HepG2 (cell line): Measurements from ENCODE around the gene ZMIZ1. TPM values are rescaled to one million over a fixed set of nuclear protein-coding genes. Genes with fewer than 3 reads are reported as not detected.

Experiments used
- ATRX ChIP-seq: sonication (generic); formaldehyde crosslinking; IDR thresholded peaks from 2 replicates; pipeline ENCODE4 v1.4.0; 2020; ENCODE audit warnings: missing genetic modification reagents, borderline replicate concordance
- ETV6 ChIP-seq: sonication (generic); formaldehyde crosslinking; conservative IDR thresholded peaks from 2 replicates; pipeline ENCODE4 v1.4.0; 2020; ENCODE audit warnings: missing genetic modification reagents
- HNRNPK ChIP-seq: fragments of 200-400 bp; formaldehyde crosslinking; IDR thresholded peaks from 2 replicates; pipeline ENCODE4 v1.6.1; 2018; ENCODE audit warnings: low read length, low read depth, moderate library complexity, mild to moderate bottlenecking; ENCODE audit not compliant: poor library complexity, severe bottlenecking
- MED13 ChIP-seq: sonication (generic); formaldehyde crosslinking; IDR thresholded peaks from 2 replicates; pipeline ENCODE4 v1.5.0; 2020; ENCODE audit warnings: missing genetic modification reagents
- NFAT5 ChIP-seq: sonication (generic); formaldehyde crosslinking; IDR thresholded peaks from 2 replicates; pipeline ENCODE4 v1.4.0; 2020; ENCODE audit warnings: missing genetic modification reagents
- PHF8 ChIP-seq: sonication (generic); formaldehyde crosslinking; IDR thresholded peaks from 2 replicates; pipeline ENCODE4 v1.5.0; 2020; ENCODE audit warnings: missing genetic modification reagents
- RBAK ChIP-seq: sonication (generic); formaldehyde crosslinking; IDR thresholded peaks from 2 replicates; pipeline ENCODE4 v1.5.1; 2020; ENCODE audit warnings: mild to moderate bottlenecking, missing genetic modification reagents
- SRF ChIP-seq: IDR thresholded peaks from 2 replicates; pipeline ENCODE4 v1.6.1; 2011; ENCODE audit warnings: mild to moderate bottlenecking, low read depth, low read length, moderate library complexity
- TAF15 ChIP-seq: fragments of 200-400 bp; formaldehyde crosslinking; IDR thresholded peaks from one replicate; pipeline ENCODE4 v1.6.1; 2018; ENCODE audit warnings: mild to moderate bottlenecking, low read depth, low read length; ENCODE audit not compliant: poor library complexity, severe bottlenecking
- ZNF121 ChIP-seq: sonication (generic); formaldehyde crosslinking; IDR thresholded peaks from 2 replicates; pipeline ENCODE4 v1.5.0; 2020; ENCODE audit warnings: mild to moderate bottlenecking, missing genetic modification reagents
- ZNF598 ChIP-seq: sonication (generic); formaldehyde crosslinking; IDR thresholded peaks from 2 replicates; pipeline ENCODE4 v1.5.1; 2020; ENCODE audit warnings: mild to moderate bottlenecking, missing genetic modification reagents, borderline replicate concordance
- ZNF609 ChIP-seq: sonication (generic); formaldehyde crosslinking; IDR thresholded peaks from 2 replicates; pipeline ENCODE4 v1.4.0; 2020; ENCODE audit warnings: mild to moderate bottlenecking, missing genetic modification reagents, borderline replicate concordance
- polyA plus RNA-seq, 8 experiments: library from polyadenylated mRNA; depleted of rRNA in 3 of 8; stranded (reverse) in 7 of 8; unstranded in 1 of 8; fragments of >200 nt; fragmentation: Illumina TruSeq in 4 of 8; extraction: Trizol in 4 of 8; gene quantifications; 2 replicates each; pipeline versions ENCODE4 v1.2.1 to v1.2.3, GENCODE V29; 2011 to 2016; ENCODE audit warnings: low read depth in 4 of 8, missing spikeins in 1 of 8, mixed read lengths in 1 of 8; ENCODE audit not compliant: insufficient read depth in 1 of 8
- total RNA-seq, 5 experiments: library from RNA; depleted of rRNA; stranded (reverse); fragments of >200 nt; fragmentation: Illumina TruSeq; extraction: Trizol; gene quantifications; 2 replicates each; pipeline ENCODE4 v1.2.3, GENCODE V29; 2016; ENCODE audit warnings: low read depth in 1 of 5
- TF ChIP-seq, protein P1 (sequence below): sonication (generic); formaldehyde crosslinking; IDR thresholded peaks from 2 replicates; pipeline ENCODE4 v1.4.0; 2020; ENCODE audit warnings: missing genetic modification reagents
- TF ChIP-seq, protein P2 (sequence below): IDR thresholded peaks from 2 replicates; pipeline ENCODE4 v1.6.1; 2016

The ZMIZ1 gene
- total and polyA plus RNA-seq, 2 of the 13 experiments (the other 11 are each of a cell fraction or from before 2014, with no cell fraction given) = 5.3 to 10.2 TPM

GRCh38 chr10:79067241-79068202, 1.2 kb upstream of the ZMIZ1 start (continued):
- TF ChIP-seq NFAT5 (no peak), TAF15 (peak; percentile 64), ZNF609 (CRISPR knock-in tag) (peak; percentile 65; the same call in 1 of the 2 replicates), ZNF121 (CRISPR knock-in tag) (no peak), MED13 (no peak), PHF8 (CRISPR knock-in tag) (peak; percentile 27), RBAK (CRISPR knock-in tag) (no peak), SRF (no peak), HNRNPK (peak; percentile 88), ZNF598 (CRISPR knock-in tag) (no peak), ATRX (no peak), ETV6 (no peak)
- TF ChIP-seq, protein P1, sequence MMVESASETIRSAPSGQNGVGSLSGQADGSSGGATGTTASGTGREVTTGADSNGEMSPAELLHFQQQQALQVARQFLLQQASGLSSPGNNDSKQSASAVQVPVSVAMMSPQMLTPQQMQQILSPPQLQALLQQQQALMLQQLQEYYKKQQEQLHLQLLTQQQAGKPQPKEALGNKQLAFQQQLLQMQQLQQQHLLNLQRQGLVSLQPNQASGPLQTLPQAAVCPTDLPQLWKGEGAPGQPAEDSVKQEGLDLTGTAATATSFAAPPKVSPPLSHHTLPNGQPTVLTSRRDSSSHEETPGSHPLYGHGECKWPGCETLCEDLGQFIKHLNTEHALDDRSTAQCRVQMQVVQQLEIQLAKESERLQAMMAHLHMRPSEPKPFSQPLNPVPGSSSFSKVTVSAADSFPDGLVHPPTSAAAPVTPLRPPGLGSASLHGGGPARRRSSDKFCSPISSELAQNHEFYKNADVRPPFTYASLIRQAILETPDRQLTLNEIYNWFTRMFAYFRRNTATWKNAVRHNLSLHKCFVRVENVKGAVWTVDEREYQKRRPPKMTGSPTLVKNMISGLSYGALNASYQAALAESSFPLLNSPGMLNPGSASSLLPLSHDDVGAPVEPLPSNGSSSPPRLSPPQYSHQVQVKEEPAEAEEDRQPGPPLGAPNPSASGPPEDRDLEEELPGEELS (CRISPR knock-in tag) = no peak
- TF ChIP-seq, protein P2, sequence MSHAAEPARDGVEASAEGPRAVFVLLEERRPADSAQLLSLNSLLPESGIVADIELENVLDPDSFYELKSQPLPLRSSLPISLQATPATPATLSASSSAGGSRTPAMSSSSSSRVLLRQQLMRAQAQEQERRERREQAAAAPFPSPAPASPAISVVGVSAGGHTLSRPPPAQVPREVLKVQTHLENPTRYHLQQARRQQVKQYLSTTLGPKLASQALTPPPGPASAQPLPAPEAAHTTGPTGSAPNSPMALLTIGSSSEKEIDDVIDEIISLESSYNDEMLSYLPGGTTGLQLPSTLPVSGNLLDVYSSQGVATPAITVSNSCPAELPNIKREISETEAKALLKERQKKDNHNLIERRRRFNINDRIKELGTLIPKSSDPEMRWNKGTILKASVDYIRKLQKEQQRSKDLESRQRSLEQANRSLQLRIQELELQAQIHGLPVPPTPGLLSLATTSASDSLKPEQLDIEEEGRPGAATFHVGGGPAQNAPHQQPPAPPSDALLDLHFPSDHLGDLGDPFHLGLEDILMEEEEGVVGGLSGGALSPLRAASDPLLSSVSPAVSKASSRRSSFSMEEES = no peak
